ENCODE data around the gene IFITM10.
"Not testable (repeated sequence)": the region's sequence is repeated elsewhere in the genome, so short reads cannot be mapped to it uniquely, and the experiment has no call there.

Gene IFITM10

DNA sequence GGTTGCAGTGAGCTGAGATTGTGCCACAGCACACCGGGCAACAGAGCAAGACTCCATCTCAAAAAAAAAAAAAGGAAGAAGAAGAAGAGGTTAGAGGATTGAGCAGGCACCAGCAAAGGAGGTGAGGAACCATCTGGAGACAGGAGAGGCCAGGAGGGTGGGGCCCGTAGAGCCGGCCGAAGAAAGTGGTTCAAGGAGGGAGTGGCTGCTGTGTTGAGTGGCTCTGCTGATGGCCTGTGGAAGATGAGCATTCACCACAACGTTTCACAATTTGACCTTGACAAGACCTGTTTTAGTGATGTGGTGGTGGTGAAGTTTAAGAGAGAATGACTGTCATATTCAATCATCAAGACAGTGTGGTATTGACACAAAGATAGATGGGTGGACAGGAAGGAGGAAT, 20.1 kb upstream of the IFITM10 start:
- no peak overlapping the region for H3K27ac Mint-ChIP-seq
- H3K27me3 Mint-ChIP-seq (ENCODE audit: low read depth, poor library complexity): peaks cover 15% of the 10 kb centered on the region
- H3K9me3 Mint-ChIP-seq: peaks cover 13% of the 10 kb centered on the region
- no peak for DNase-seq
- no peak overlapping the region for H3K4me3 Mint-ChIP-seq
- peaks cover 30% of the 10 kb centered on the region for H3K4me1 Mint-ChIP-seq
- no peaks in the 10 kb centered on the region for H3K36me3 Mint-ChIP-seq (ENCODE audit: low read depth)
- TF ChIP-seq, protein P1, sequence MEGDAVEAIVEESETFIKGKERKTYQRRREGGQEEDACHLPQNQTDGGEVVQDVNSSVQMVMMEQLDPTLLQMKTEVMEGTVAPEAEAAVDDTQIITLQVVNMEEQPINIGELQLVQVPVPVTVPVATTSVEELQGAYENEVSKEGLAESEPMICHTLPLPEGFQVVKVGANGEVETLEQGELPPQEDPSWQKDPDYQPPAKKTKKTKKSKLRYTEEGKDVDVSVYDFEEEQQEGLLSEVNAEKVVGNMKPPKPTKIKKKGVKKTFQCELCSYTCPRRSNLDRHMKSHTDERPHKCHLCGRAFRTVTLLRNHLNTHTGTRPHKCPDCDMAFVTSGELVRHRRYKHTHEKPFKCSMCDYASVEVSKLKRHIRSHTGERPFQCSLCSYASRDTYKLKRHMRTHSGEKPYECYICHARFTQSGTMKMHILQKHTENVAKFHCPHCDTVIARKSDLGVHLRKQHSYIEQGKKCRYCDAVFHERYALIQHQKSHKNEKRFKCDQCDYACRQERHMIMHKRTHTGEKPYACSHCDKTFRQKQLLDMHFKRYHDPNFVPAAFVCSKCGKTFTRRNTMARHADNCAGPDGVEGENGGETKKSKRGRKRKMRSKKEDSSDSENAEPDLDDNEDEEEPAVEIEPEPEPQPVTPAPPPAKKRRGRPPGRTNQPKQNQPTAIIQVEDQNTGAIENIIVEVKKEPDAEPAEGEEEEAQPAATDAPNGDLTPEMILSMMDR (IDR thresholded peaks at IDR 0.05): no peak

- Mint-ChIP-seq H3K36me3 (ENCODE audit: low read depth) (no peaks in the 10 kb centered on the region), H3K4me1 (peaks cover 30% of the 10 kb centered on the region), H3K9me3 (peaks cover 12% of the 10 kb centered on the region), H3K27ac (no peak overlapping the region), H3K4me3 (no peak overlapping the region), H3K27me3 (ENCODE audit: low read depth, poor library complexity) (peaks cover 15% of the 10 kb centered on the region)
- no peak for DNase-seq
- TF ChIP-seq, protein P1 (IDR thresholded peaks at IDR 0.05): no peak
Observed at GRCh38 chr11:1770061-1770460, 19.7 kb upstream of the IFITM10 start.

DNA sequence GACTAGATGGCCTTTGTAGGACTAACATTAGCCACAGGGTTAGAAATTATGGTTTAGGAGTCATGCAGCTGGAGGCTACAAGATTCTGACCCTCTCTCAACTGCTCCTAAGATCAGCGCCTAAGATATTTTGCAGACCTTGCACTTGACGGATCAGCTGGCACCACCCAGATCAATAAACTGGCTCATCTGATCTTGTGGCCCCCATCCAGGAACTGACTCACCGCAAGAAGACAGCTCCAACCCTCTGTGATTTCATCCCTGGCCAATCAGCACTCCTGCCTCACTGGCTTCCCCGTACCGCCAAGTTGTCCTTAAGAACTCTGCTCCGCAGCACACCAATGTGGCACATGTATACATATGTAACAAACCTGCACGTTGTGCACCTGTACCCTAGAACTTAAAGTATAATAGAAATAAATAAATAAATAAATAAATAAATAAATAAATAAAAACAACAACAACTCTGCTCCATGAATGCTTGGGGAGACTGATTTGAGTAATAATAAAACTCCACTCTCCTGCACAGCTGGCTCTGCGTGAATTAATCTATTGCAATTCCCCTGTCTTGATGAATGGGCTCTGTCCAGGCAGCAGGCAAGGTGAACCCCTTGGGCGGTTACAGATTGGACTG, 19.0 kb upstream of the IFITM10 start:
- Mint-ChIP-seq H3K27me3 (ENCODE audit: low read depth, poor library complexity) (peaks cover 10% of the 10 kb centered on the region), H3K4me1 (peaks cover 31% of the 10 kb centered on the region)
- not testable (repeated sequence) for H3K36me3 Mint-ChIP-seq (ENCODE audit: low read depth); H3K27ac Mint-ChIP-seq; DNase-seq; H3K4me3 Mint-ChIP-seq; H3K9me3 Mint-ChIP-seq

- Mint-ChIP-seq H3K27ac (no peak overlapping the region), H3K27me3 (ENCODE audit: low read depth, poor library complexity) (peaks cover 7% of the 10 kb centered on the region)
- TF ChIP-seq, protein P1 (IDR thresholded peaks at IDR 0.05): no peak
Observed at GRCh38 chr11:1768141-1768469, 17.7 kb upstream of the IFITM10 start.

GRCh38 chr11:1767399-1768140, 17.2 kb upstream of the IFITM10 start:
- no peaks in the 10 kb centered on the region for H3K36me3 Mint-ChIP-seq (ENCODE audit: low read depth)
- H3K27ac Mint-ChIP-seq: no peak overlapping the region
- H3K9me3 Mint-ChIP-seq: no peaks in the 10 kb centered on the region

More at GRCh38 chr11:1768141-1768469, 17.7 kb upstream of the IFITM10 start:
- H3K9me3 Mint-ChIP-seq: no peaks in the 10 kb centered on the region
- DNase-seq: no peak
- H3K4me3 Mint-ChIP-seq: no peak overlapping the region
- H3K4me1 Mint-ChIP-seq: peaks cover 26% of the 10 kb centered on the region
- H3K36me3 Mint-ChIP-seq (ENCODE audit: low read depth): no peaks in the 10 kb centered on the region

DNA sequence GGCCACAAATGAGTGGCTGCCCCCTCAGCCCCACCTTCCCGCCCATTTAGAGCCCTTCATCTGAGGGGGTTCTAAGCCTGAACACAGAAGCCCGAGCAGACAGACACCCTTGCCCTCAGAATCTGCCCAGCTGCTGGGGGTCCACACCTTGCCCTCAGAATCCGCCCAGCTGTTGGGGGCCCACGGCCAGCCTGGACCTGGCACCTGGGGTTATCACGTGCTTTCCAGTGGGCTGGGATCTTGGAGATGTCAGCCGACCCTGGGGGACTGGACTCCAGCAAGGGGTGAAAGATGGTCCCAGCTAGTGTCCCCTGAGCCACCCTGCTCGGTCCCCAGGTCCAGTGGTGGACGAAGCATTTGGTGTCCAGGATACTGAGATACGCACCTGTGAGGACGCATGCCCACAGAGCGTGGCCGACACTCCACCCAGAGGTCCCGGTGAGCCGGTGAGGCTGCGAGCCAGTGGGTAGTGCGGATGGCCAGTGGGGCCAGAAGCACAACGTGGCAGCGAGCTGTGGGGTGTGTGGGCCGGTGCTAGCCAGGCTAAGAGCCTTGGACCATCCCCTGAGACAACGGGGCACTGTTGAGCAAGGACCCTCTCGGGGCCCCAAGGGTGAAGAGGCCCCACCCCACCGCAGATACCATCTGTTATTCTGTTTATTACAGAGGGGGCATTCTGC, 16.5 kb upstream of the IFITM10 start:
- no peak for DNase-seq
- TF ChIP-seq, protein P1 (IDR thresholded peaks at IDR 0.05): no peak
- H3K4me1 Mint-ChIP-seq: peaks cover 25% of the 10 kb centered on the region
- no peaks in the 10 kb centered on the region for H3K36me3 Mint-ChIP-seq (ENCODE audit: low read depth)
- no peak overlapping the region for H3K27ac Mint-ChIP-seq
- H3K27me3 Mint-ChIP-seq (ENCODE audit: low read depth, poor library complexity): peaks cover 6% of the 10 kb centered on the region
- H3K4me3 Mint-ChIP-seq: no peak overlapping the region
- no peaks in the 10 kb centered on the region for H3K9me3 Mint-ChIP-seq

More at GRCh38 chr11:1767399-1768140, 17.2 kb upstream of the IFITM10 start:
- no peak for DNase-seq
- TF ChIP-seq, protein P1 (IDR thresholded peaks at IDR 0.05): no peak
- H3K4me1 Mint-ChIP-seq: peaks cover 27% of the 10 kb centered on the region
- H3K4me3 Mint-ChIP-seq: no peak overlapping the region
- peaks cover 7% of the 10 kb centered on the region for H3K27me3 Mint-ChIP-seq (ENCODE audit: low read depth, poor library complexity)

All from nephron progenitor cell (in vitro differentiated cells).